NCI-H2107 treated with DMSO at 0.1 percent for 48 hours (cell line): ENCODE data around the gene TBC1D17.
"Not testable (repeated sequence)": the region's sequence is repeated elsewhere in the genome, so short reads cannot be mapped to it uniquely, and the experiment has no call there.

Source experiments
- DNase-seq: peaks from one replicate; lab custom pipeline; 2025; ENCODE audit not compliant: unreplicated experiment; lab: John Stamatoyannopoulos, UW

TBC1D17 gene

DNA sequence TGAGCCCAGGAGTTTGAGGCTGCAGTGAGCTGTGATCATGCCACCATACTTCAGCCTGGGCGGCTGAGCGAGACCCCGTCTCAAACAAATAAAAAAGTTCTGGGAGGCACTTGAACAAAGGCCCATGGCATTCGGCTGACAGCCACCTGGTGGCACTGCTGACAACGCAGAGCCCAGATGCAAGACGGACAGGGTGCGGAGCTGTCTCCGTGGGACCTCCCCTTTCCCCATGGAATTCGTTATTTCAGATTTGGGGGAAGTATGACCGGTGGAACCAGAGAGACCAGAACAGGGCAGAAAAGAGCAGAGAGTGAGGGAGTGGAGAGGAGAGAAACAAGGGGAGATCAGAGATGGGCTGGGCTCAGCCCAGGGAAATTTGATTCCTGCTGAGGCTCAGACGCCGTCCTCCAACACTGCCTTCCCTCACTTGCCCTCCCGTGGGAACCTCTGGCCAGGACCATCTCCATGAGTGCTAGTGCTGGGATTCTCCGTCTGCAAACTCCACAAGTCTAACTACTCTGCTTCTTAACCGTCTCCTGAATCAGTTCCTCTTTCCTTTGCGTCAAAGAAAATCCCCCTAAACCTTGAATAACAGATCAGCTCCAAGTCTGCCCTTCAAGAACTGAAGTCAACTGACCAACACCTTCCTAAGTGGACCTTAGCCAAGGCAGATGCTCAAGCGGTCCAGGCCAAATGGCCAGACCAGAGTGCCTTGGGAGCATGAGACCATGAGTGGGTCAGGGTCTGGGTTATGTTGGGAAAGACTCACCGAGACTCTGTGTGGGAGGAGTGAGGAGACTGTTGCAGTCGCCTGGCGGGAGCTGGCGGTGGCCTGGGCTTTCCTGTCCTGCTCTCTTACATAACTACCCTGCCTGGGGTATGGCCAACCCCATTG, 39.6 kb downstream of the TBC1D17 start:
- peak; percentile 43 for DNase-seq

DNA sequence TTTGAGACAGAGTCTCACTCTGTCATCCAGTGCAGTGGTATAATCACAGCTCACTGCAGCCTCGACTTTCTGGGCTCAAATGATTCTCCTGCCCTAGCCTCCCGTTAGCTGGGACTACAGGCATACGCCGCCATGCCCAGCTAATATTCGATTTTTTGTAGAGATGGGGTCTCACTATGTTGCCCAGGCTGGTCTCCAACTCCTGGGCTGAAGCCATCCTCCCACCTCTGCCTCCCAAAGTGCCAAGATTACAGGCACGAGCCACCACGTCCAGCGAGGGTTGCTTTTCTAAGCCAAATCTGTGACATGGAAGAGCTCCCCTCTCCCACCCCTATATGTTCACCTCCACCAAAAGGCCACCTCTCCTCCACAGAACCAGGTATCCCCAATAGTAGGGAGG, 40.6 kb downstream of the TBC1D17 start:
- DNase-seq = no peak

DNA sequence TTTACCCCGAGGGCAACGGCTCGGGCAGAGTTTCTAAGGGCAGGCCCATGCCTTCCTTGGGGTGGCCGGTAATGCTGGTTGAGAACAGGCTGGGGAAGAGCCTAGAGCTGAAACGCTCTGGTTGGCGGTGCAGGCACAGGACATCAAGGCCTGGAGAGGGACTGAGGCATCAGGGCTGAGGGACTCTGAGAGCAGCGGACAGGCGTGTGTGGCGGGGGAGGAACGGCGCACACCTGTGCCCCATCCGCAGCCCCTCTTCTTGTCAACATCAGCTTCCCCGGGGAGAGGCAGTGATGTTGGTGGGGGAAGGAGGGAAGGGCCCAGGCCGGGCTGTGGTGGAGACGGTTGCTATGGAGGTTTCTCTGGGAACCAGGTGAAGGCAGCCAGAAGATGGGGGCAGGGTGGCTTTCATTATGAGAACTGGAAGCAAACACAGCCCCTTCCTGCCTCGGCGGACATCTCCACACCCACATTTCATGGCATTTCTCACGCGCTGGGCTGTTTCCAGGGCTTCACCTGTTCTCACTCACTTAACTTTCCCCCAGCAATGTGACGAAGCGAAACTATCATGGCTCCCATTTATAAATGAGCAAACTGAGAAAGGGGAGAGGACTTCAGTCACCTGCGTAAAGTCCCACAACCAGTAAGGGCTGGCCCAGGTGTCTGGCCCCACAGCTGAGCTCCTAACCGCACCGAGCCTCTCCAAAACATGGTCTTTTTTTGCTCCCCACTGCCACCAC, 43.3 kb downstream of the TBC1D17 start:
- DNase-seq = peak; percentile 85

DNA sequence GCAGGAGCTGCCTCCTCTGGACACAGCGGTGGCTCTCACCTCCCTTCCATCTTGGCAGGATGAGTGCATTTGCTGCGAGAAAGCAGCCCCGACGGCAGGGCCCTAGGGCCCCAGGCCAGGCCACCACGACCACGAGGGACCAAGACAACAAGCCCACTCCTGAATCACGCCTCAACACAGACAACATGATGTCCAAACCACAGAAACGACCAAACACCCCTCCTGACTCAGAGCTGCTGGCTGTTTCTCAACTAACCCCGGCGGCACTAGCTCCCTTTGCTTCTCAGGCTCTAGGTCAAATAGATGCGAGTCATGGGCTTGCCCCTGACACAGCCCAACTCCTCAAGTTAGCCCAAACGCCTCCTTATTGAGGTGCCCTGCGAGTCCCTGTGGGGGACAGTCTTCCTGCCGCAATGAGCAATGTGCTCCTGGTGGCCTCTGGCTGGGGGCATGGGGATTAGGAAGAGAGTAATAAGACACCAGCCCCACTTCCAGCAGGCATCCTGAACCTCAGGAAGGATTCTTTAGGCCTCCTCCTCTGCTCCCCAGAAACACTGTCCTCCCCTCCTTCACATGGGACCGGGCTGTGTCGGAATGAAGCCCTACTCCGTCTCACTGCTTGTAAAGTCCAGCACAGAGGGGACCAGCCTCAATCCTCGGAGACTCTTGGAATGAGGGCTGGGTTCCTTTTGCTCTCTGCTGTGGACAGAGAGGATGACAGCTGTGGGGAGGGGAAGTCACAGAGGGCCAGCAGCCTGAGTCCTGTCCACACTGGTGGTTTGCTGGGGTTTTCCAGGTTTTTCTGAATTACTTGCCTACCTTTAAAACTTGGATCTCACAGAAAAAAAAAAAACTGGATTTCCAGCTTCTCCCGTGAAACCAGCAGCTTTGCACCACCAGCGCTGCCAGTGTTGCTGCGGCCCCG, 44.6 kb downstream of the TBC1D17 start:
- DNase-seq = no peak

DNA sequence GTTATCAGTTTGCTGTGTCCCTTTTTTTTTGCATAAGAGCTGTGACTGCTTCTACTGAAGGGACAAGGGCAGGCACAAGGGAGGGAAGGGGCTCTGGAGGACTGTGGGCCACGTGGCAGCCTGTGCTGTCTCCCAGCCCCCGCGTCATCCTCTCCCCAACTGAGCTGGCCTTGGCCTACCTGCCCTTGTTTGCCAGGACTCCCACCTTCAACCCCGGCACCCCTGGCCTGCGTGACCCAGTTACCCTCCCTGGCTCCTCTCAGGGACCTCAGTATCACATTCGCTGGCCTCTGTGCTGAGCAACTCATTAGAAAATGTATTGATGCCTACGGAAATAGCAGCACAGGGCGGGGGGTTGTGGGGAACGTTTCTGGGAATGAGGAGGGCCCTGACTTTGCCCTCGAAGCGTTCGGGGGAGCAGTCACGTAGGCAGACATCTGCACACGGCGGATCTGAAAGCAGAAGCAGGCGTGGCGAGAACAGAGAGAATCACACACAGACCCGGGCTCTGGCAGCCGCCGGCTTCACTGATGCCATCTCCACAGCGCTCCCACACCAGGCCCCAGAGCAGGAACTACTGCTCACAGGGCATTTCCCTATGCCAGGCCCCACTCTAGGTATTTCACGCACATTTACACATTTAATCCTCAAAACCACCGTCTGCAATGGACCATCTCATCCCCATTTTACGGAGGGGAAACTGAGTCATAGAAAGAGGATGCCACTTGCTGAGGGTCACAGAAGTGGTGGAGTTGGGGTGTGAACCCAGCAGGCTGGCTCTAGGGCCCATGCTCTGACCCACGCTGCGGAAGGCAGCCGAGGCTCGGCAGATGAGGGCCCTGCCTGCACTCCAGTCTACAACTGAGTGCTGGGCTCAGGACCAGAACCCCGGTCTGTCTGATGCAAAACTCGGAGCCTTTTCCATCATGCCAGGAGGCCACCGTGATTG, 45.8 kb downstream of the TBC1D17 start:
- DNase-seq = peak; percentile 18

DNA sequence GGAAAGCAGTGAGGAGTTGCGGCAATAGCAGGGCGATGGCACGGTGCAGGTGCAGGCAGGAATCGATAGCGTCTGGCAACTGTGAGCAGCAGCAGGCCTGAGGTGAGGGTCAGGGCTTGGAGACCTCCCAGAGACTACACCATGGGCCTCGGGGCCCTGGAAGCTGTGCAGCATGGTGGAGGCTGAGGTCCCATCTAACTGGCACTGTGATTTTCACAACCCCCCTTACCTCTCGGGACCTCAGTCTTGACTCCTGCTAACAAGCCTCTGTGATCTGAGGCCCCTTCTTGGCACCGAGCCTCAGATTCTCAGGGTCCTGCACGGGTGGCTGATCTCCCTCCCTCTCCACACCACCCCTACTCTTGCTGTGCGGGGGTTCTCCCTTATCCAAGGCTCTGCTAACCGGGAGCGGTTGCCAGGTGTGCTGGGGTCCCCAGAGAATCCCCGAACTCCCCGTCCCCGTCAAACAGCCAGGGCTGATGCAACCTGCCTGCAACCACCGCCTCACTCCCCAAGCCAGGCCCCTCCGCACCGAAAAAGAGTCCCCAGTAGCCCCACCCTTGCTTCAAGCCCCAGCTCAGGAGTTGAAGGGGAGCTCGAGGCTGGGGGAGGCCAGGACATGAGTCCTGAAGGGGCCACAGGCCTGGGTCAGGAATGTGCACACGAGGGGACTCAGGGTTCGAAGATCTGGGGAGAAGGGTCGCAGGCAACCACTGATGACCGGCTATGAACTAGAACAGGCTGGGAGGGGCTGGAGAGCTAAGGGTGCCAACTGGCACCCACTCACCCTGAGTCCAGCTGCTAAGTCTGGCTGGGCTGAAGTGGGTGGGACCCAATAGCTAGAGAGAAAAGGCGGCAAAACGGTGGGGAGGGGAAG, 46.7 kb downstream of the TBC1D17 start:
- peak; percentile 83 for DNase-seq

DNA sequence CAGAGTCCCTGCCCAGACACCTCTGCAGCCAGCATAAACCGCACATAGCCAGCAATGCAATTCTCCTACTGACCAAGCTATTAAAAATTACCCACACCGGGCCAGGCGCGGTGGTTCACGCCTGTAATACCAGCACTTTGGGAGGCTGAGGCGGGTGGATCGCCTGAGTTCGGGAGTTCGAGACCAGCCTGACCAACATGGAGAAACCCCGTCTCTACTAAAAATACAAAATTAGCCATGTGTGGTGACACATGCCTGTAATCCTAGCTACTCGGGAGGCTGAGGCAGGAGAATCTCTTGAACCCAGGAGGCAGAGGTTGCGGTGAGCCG, 47.3 kb downstream of the TBC1D17 start:
- DNase-seq = not testable (repeated sequence)

DNA sequence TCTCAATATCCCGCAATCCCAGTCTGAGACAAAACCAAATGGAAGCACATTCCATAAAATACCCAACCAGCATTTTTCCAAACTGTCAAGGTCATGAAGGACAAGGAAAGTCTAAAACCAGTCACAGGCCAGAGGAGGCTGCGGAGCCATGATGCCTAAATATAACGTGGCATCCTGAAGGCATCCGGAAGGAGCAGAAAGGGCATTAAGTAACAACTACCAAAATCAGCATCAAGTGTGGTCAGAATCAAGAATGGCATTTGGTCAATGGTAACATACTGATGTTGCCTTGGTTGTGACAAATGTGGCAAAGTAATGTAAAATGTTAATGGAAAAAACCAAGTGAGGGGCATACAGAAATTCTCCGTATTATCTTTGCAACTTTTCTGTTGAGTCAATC, 48.0 kb downstream of the TBC1D17 start:
- DNase-seq = no peak

DNA sequence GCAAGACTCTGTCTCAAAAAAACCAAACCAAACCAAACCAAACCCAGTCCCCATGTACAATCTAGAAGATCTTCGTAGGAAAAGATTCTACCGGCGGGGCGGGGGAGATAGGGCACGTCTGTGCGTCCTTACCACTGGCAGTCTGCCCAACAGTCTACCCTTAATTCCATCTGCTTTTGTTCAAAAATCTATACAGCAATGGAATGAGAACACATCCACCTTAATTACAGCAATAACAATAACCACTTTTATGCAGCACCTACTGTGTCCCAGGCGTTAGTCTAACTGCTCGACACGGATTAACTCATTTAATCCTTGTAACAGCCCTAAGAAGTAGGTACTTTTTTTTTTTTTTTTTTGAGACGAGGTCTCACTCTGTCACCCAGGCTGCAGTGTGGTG, 49.0 kb downstream of the TBC1D17 start:
- DNase-seq = no peak

DNA sequence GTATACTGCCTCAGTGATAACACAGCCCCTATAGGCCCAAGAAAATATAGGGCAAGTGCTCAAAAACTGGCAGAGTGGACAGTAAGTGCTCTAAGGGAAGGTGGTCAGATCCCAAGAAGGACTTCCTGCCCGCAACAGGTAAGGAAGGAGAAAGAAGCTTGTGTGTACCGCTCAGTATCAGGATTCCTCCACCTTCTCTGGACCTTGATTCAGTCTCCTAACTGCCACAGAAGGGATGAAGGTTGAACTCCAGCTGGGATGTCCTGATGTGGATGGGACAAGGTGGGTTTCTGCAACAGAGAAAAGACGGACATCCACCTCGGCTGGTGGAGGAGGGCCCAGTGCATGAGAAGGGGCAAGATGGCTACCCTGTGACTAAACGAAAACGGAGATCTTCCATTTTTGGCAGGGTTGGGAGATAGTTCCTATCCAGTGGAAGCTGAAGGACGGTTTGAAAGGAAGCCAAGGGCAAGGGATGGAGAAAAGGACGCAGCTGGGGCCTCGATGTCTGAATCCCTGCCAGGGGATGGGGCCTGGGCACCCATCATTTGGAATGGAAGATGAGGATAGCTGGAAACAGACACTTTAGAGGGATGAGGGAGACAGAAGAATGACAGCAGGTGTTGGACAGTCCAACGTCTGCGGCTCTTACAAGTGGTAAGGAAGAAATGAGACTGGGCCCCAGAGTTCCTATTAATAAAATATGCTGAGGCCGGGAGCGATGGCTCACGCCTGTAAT, 50.2 kb downstream of the TBC1D17 start:
- no peak for DNase-seq

DNA sequence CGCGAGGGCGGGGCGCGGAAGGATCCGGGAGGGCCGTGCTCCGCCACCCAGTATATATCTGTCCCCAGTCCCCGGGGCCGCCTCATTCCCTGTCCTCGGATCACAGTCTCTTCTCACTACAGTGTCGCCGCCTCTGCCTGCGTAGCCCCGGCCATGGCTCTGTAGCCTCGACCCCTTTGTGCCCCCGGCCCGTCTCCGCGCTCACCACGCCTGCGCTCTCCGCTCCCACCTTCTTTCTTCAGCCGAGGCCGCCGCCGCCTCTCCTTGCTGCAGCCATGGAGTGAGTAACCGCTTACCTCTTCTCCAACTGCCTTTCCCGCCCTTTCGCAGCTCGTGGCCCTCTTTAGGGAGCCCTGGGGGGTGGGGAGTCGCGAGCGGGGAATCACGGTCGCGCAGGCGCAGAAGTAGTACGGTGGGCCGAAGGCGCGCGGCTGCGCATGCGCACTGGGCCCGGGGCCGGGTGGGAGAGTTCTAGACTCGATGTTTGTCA, 51.7 kb downstream of the TBC1D17 start, which contains the start of the genes ATF5 and NUP62:
Gene ATF5, plus strand, starts transcription at position 85 of the 490 bp plus-strand sequence. CDS start 1,646 bp downstream, outside the sequence.
Gene NUP62, minus strand, starts transcription at position 384 of the 490 bp plus-strand sequence. CDS start 19,697 bp downstream, outside the sequence.
- peak; percentile 72 for DNase-seq

DNA sequence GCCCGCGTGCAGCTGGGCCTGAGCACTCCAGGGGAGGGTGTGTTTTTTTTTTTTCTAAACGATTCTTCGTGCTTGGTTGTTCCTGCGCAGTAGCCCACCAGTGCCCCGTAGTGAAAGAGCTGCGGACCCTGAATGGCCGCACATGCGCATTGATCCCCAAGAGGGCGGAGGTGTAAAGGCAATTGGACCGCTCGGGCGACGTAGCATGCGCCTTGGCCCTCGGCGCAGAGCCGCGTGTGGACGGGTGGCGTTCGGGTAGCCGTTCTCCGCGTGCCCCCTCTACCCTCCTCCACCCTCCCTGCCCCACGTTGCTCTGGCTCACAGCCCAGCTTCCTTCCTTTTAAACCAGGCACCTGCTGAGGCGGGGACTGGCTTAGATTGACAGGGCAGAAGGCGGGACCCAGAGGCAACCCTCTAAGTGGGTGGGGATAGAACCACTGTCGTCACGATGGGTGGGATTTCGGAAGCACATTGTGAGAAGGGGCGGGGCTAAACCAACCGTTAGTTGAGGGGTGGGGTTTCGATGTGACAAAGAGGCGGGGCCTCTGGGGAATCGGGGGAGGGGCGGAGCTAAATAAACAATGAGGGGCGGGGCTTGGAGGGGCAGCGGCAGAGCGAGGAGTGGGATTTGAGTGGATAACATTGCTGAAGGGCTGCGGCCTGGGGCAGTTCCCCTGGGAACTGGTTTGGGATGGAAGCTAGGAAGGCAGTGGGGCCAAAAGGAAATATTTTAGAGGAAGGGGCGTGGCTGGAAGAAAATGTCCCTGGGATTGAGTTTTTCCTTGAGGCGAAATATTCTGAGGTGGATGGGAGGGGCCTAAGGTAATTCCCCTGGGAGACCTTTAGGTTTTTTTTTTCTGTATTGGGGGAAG, 52.3 kb downstream of the TBC1D17 start:
- peak; percentile 83 for DNase-seq

DNA sequence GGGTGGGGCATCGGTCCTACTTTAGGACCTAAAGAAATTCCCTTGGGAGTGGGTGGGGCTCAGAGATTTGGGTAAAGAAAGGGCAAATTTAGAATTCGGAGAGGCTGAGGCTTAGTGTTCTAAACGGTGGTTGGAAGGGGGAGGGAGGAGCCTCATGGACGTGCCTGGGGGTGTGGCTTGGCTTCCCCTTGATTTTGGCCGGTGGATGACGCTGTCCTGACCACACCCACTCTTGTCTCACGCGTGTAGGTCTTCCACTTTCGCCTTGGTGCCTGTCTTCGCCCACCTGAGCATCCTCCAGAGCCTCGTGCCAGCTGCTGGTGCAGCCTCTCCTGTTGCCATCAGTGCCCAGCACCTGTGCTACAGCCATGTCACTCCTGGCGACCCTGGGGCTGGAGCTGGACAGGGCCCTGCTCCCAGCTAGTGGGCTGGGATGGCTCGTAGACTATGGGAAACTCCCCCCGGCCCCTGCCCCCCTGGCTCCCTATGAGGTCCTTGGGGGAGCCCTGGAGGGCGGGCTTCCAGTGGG, 53.0 kb downstream of the TBC1D17 start:
- DNase-seq = no peak

DNA sequence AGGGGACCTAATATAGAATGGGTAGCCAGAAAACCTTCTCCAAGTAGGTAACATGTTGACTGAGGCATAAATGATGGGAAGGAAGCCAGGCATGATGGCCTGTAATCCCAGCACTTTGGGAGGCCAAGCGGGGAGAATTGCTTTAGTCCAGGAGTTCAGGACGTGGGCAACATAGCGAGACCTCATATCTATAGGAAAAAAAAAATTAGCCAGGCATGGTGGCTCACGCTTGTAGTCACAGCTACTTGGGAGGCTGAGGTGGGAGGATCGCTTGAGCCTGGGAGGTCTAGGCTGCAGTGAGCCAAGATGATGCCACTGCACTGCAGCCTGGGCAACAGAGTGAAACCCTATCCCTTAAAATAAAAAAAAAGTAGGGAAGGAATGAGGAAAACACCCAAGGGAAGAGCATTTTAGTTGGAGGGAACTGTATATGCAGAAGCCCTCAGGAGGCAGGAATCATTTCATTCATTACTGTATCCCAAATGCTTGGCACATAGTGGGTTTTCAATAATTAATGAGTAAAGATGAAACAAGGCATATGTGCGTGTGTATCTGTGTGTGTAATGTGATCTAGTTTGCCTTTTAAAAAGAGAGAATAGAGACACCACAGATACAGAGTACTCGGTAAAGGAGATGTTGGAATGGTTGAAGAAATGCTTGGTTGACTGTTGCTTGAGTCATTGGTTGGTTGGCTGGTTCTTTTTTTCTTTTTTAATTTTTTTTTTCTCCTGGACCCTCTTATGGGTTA, 54.0 kb downstream of the TBC1D17 start:
- DNase-seq = no peak

DNA sequence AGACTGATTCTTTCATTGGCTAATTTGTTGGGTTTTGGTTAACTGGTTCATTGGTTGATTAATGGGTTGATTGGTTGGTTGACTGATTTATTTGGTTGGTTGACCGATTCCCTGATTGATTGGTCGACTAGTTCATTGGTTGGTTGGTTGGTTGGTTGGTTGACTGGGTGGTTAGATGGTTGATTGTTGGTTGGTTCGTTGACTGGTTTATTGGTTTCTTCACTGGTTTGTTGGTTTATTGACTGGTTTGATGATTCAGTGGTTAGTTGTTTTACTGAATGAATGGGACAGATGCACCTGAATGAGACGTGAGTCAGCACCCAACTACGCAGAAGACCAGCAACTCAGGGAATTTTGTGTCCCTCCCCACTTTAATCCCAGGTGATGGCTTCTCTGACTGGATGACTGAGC, 54.5 kb downstream of the TBC1D17 start:
- DNase-seq = no peak

DNA sequence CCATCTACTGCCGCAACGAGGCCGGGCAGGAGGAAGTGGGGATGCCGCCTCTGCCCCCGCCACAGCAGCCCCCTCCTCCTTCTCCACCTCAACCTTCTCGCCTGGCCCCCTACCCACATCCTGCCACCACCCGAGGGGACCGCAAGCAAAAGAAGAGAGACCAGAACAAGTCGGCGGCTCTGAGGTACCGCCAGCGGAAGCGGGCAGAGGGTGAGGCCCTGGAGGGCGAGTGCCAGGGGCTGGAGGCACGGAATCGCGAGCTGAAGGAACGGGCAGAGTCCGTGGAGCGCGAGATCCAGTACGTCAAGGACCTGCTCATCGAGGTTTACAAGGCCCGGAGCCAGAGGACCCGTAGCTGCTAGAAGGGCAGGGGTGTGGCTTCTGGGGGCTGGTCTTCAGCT, 55.2 kb downstream of the TBC1D17 start:
- DNase-seq = no peak
